Measurements from ENCODE around the gene NPL. TPM values are rescaled to one million over a fixed set of nuclear protein-coding genes. Genes with fewer than 3 reads are reported as not detected.

Gene NPL
- total and polyA plus RNA-seq, 2 of the 13 experiments (the other 11 are each of a cell fraction or from before 2014, with no cell fraction given) = 0.03 to 0.04 TPM

- Histone ChIP-seq H3K9ac (ENCODE audit: insufficient read depth, low read depth, low read length) (no peak overlapping the region), H3K4me1 (ENCODE audit: insufficient read depth, low read length) (no peaks in the 10 kb centered on the region), H3K36me3 (replicated peaks in 1 of 2; ENCODE audit: control insufficient read depth in 1 of 2, insufficient read depth in 2 of 2, low read length in 2 of 2) (no peaks in the 10 kb centered on the region), H3K4me2 (ENCODE audit: low read depth, low read length) (no peak overlapping the region), H3K27me3 (ENCODE audit: control insufficient read depth in 1 of 2, insufficient read depth in 2 of 2, low read length in 2 of 2) (no peaks in the 10 kb centered on the region), H3K79me2 (ENCODE audit: insufficient read depth, low read length) (no peaks in the 10 kb centered on the region), H3K9me3 (ENCODE audit: low read length) (no peaks in the 10 kb centered on the region), H3K4me3 (replicated peaks in 1 of 3; ENCODE audit: insufficient read depth in 1 of 3, low read depth in 2 of 3, low read length in 3 of 3) (no peak overlapping the region), H4K20me1 (ENCODE audit: insufficient read depth, low read length) (no peaks in the 10 kb centered on the region), H3K27ac (ENCODE audit: extremely low read length, insufficient read depth, low read length) (no peak overlapping the region), H2AFZ (ENCODE audit: low read length) (no peak overlapping the region)
- TF ChIP-seq KLF16 (CRISPR knock-in tag; IDR thresholded peaks at IDR 0.05) = no peak
- no peak for TF ChIP-seq MXD3 (CRISPR knock-in tag; IDR thresholded peaks at IDR 0.05)
- TF ChIP-seq ZNF776 (CRISPR knock-in tag; IDR thresholded peaks at IDR 0.05) = no peak
- POLR2A ChIA-PET = no interaction called here
- no peak for ATAC-seq
- FAIRE-seq = no peak
- intact Hi-C loops (cut with micrococcal nuclease; ENCODE audit: unreplicated experiment) (no loop called here), in situ Hi-C loops (cut with HindIII; ENCODE audit: extremely low pct_ligation_motif_present, low pct_unique_long_range_greater_than_20kb) (no loop called here)
- CTCF ChIA-PET (ENCODE audit: low intra/inter-chr PET ratio, low total read pairs) = no interaction called here
- no TSS peak for BruUV-seq (replicated peaks)
- 13% methylated on average over 4 of the region's 4 CpGs for WGBS (ENCODE audit: low lambda C conversion rate)
- no peak for DNase-seq (ENCODE audit: low spot score)
Measured at GRCh38 chr1:182811975-182812722, 22.6 kb downstream of the NPL start.

- H3K4me3 ChIP-seq (replicated peaks in 1 of 3; ENCODE audit: insufficient read depth in 1 of 3, low read depth in 2 of 3, low read length in 3 of 3) = no peak overlapping the region
- no peak for DNase-seq (ENCODE audit: low spot score)
- H3K9ac ChIP-seq (ENCODE audit: insufficient read depth, low read depth, low read length) = no peak overlapping the region
- H3K36me3 ChIP-seq (replicated peaks in 1 of 2; ENCODE audit: control insufficient read depth in 1 of 2, insufficient read depth in 2 of 2, low read length in 2 of 2) = no peaks in the 10 kb centered on the region
- ChIA-PET POLR2A (no interaction called here), CTCF (ENCODE audit: low intra/inter-chr PET ratio, low total read pairs) (no interaction called here)
- H3K27ac ChIP-seq (ENCODE audit: extremely low read length, insufficient read depth, low read length) = no peak overlapping the region
- H3K27me3 ChIP-seq (ENCODE audit: control insufficient read depth in 1 of 2, insufficient read depth in 2 of 2, low read length in 2 of 2) = peaks cover 0 to 10% of the 10 kb centered on the region in 2 experiments; a peak in 1 of 5 replicates
- no peaks in the 10 kb centered on the region for H3K9me3 ChIP-seq (ENCODE audit: low read length)
- H2AFZ ChIP-seq (ENCODE audit: low read length) = no peak overlapping the region
- no peaks in the 10 kb centered on the region for H3K4me1 ChIP-seq (ENCODE audit: insufficient read depth, low read length)
- no peaks in the 10 kb centered on the region for H3K79me2 ChIP-seq (ENCODE audit: insufficient read depth, low read length)
- no peak for ATAC-seq
- H3K4me2 ChIP-seq (ENCODE audit: low read depth, low read length) = no peak overlapping the region
- TF ChIP-seq TEF (CRISPR knock-in tag; IDR thresholded peaks at IDR 0.05) (no peak), GABPA (IDR thresholded peaks at IDR 0.05; ENCODE audit: low read depth, low read length) (no peak), GABPA (CRISPR knock-in tag; IDR thresholded peaks at IDR 0.05; ENCODE audit: low read depth) (no peak), ISX (CRISPR knock-in tag; conservative IDR thresholded peaks at IDR 0.05) (no peak), MIXL1 (CRISPR knock-in tag; IDR thresholded peaks at IDR 0.05) (no peak), JDP2 (CRISPR knock-in tag; IDR thresholded peaks at IDR 0.05; ENCODE audit: borderline replicate concordance) (no peak)
- WGBS (ENCODE audit: low lambda C conversion rate) = 9% methylated on average over 2 of the region's 2 CpGs
- intact Hi-C loops (cut with micrococcal nuclease; ENCODE audit: unreplicated experiment) = no loop called here
- in situ Hi-C loops (cut with HindIII; ENCODE audit: extremely low pct_ligation_motif_present, low pct_unique_long_range_greater_than_20kb) = no loop called here
- BruUV-seq (replicated peaks) = no TSS peak
- H4K20me1 ChIP-seq (ENCODE audit: insufficient read depth, low read length) = no peaks in the 10 kb centered on the region
- FAIRE-seq = no peak
Measured at GRCh38 chr1:182816863-182817262, 27.3 kb downstream of the NPL start.

All from HepG2 (cell line).